Spleen (tissue), 11 donors: Measurements from ENCODE around the gene NSG1. TPM values are rescaled to one million over a fixed set of nuclear protein-coding genes. Genes with fewer than 3 reads are reported as not detected.

Experiments used
- DNase-seq: peaks from one replicate; pipeline ENCODE4 v3.0.0-alpha.2; 2020
- H3K27ac ChIP-seq, 8 donors: fragments of 200-600 bp; sonication (generic) in 7 of 8; 1 replicate in 4 of 8; 2 replicates in 4 of 8; pipeline versions ENCODE4 v1.5.0 to v1.8.0; 2016 to 2021; ENCODE audit warnings: inconsistent platforms in 4 of 8, mild to moderate bottlenecking in 4 of 8, moderate library complexity in 1 of 8
- H3K27me3 ChIP-seq, 7 donors: fragments of 200-600 bp; sonication (generic) in 6 of 7; replicated peaks in 1 of 7; 1 replicate in 4 of 7; 2 replicates in 3 of 7; pipeline versions ENCODE4 v1.5.0 to v1.8.0; 2016 to 2021; ENCODE audit warnings: inconsistent platforms in 3 of 7, mild to moderate bottlenecking in 1 of 7
- H3K36me3 ChIP-seq, 6 donors: fragments of 200-600 bp; sonication (generic) in 5 of 6; 1 replicate in 4 of 6; 2 replicates in 2 of 6; pipeline versions ENCODE4 v1.5.0 to v1.8.0; 2016 to 2021; ENCODE audit warnings: inconsistent platforms in 2 of 6
- H3K4me1 ChIP-seq, 6 donors: fragments of 200-600 bp; sonication (generic) in 5 of 6; 1 replicate in 3 of 6; 2 replicates in 3 of 6; pipeline versions ENCODE4 v1.5.0 to v1.8.0; 2016 to 2021; ENCODE audit warnings: inconsistent platforms in 3 of 6
- H3K4me3 ChIP-seq, 8 donors: fragments of 200-600 bp; sonication (generic) in 7 of 8; 1 replicate in 4 of 8; 2 replicates in 4 of 8; pipeline versions ENCODE4 v1.5.0 to v1.8.0; 2016 to 2021; ENCODE audit warnings: inconsistent platforms in 4 of 8, mild to moderate bottlenecking in 4 of 8, moderate library complexity in 2 of 8
- H3K9me3 ChIP-seq, 8 donors: fragments of 200-600 bp; sonication (generic) in 7 of 8; 1 replicate in 4 of 8; 2 replicates in 4 of 8; pipeline versions ENCODE4 v1.5.0 to v1.8.0; 2016 to 2021; ENCODE audit warnings: inconsistent platforms in 4 of 8
- POLR2A ChIP-seq, 3 donors: fragments of 450-650 bp; IDR thresholded peaks; one replicate each; pipeline ENCODE4 v1.5.1; 2017; ENCODE audit warnings: antibody characterized with exemption in 3 of 3, mild to moderate bottlenecking in 1 of 3
- POLR2AphosphoS5 ChIP-seq, 3 donors: sonication (generic); formaldehyde crosslinking; IDR thresholded peaks; one replicate each; pipeline ENCODE4 v1.5.1; 2017; ENCODE audit warnings: antibody characterized with exemption in 3 of 3
- WGBS, 5 donors: extraction: QIAGEN DNeasy Blood & Tissue Kit in 3 of 5; methylation state at CpG; one replicate each; pipeline versions ENCODE4 v1.1.5 to v1.1.7; 2013 to 2018; 5-methylcytosine and 5-hydroxymethylcytosine counted together
- intact Hi-C: fragments of 100-400 bp; cut with DNase I; formaldehyde crosslinking; loops from one replicate; pipeline ENCODE4 v1.15.0; 2023; ENCODE audit warnings: low total_unique reads
- polyA plus RNA-seq, 3 donors: library from polyadenylated mRNA; stranded (reverse); fragments of 200-250 nt; gene quantifications; one replicate each; pipeline ENCODE4 v1.2.1, GENCODE V29; 2013
- total RNA-seq, 7 donors: library from RNA; depleted of rRNA in 3 of 7; stranded (reverse); fragments of >200 nt in 3 of 7; fragmentation: NEBNext Ultra II Directional in 4 of 7; extraction: Animal tissue kit (Norgen Biotek cat#: 25700) in 4 of 7; gene quantifications; one replicate each; pipeline versions ENCODE4 v1.1.0 to v1.2.1, GENCODE V29; 2016 to 2021
- TF ChIP-seq, protein P1 (sequence below), 11 experiments: fragments of 200-600 bp in 7 of 11; fragments of 450-650 bp in 4 of 11; sonication (generic) in 4 of 11; IDR thresholded peaks in 8 of 11; conservative IDR thresholded peaks in 3 of 11; 1 replicate in 7 of 11; 2 replicates in 4 of 11; pipeline versions ENCODE4 v1.4.0 to v1.8.0; 2016 to 2021; ENCODE audit warnings: antibody characterized with exemption in 11 of 11, inconsistent platforms in 4 of 11, mild to moderate bottlenecking in 1 of 11
- donor health status: healthy with polysubstance abuse.
- donor health status: DM: no; HTN: no; CAD: no; lungs with moderate emphysema.
- donor health status: DM: no; HTN: no; CAD: no.
- donor health status: Bipolar disorder and iron deficiency.
- donor health status: healthy.
- donor health status: DM: no; HTN: no; CAD: no.
- donor health status: DM: yes; HTN: yes; CAD: no.

NSG1 gene
- total and polyA plus RNA-seq, 10 donors = 0.22 to 4.1 (median 1.4) TPM

DNA sequence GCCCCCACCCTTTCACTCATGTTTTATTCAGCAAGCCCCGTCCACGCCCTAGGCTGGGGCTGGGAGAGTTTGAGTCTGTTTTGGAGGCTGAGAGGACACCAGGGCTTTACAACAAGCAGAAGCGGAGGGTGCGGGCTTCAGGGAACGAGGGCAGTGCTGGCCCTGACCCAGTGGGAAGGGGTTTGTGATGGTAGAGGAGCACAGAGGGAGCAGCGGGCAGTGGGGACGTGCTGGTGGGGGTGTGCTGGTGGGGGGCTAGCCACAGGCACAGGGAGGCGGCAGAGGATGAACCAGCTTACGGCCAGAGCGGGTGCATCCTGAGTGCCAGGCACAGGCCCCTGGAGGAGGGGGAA is 26.4 kb downstream of the NSG1 start:
- H3K9me3 ChIP-seq = peaks cover 0 to 5% (median 0%) of the 10 kb centered on the region in 8 donors
- peaks cover 0 to 32% (median 4%) of the 10 kb centered on the region in 6 donors for H3K36me3 ChIP-seq
- intact Hi-C loops = no loop called here
- H3K27ac ChIP-seq = no peak overlapping the region
- peak; percentile 63 for DNase-seq
- peaks cover 0 to 7% (median 0%) of the 10 kb centered on the region in 7 donors for H3K27me3 ChIP-seq
- H3K4me1 ChIP-seq = no peaks in the 10 kb centered on the region
- TF ChIP-seq, protein P1, sequence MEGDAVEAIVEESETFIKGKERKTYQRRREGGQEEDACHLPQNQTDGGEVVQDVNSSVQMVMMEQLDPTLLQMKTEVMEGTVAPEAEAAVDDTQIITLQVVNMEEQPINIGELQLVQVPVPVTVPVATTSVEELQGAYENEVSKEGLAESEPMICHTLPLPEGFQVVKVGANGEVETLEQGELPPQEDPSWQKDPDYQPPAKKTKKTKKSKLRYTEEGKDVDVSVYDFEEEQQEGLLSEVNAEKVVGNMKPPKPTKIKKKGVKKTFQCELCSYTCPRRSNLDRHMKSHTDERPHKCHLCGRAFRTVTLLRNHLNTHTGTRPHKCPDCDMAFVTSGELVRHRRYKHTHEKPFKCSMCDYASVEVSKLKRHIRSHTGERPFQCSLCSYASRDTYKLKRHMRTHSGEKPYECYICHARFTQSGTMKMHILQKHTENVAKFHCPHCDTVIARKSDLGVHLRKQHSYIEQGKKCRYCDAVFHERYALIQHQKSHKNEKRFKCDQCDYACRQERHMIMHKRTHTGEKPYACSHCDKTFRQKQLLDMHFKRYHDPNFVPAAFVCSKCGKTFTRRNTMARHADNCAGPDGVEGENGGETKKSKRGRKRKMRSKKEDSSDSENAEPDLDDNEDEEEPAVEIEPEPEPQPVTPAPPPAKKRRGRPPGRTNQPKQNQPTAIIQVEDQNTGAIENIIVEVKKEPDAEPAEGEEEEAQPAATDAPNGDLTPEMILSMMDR (IDR thresholded peaks at IDR 0.05 in 8 of 11, conservative IDR thresholded peaks at IDR 0.05 in 3 of 11) = no peak
- no peak for TF ChIP-seq POLR2AphosphoS5 (IDR thresholded peaks at IDR 0.05)
- no peak for TF ChIP-seq POLR2A (IDR thresholded peaks at IDR 0.05)
- WGBS, 5 donors = 86 to 89% (median 88%) methylated on average over 10 of the region's 10 CpGs
- H3K4me3 ChIP-seq = no peak overlapping the region

DNA sequence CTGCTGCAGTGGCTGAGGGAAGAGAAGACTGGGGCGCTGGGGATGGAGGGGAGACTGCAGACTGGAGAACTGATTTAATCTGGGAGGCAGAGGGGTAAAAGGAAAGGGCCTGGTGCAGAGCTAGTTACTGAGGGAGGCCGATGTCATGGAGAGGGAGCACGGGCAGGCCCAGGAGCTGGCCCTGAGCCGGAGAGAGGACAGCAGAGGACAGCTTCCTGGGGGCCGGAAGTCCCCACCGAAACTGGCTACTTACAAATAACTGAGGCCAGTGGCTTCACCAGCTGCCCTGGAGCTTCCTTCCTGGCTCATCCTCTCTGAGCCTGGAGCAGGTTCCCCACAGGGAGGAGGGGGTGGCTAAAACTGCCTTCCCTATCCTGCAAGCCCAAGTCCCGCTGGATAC is 26.9 kb downstream of the NSG1 start:
- DNase-seq = peak; percentile 44
- intact Hi-C loops = no loop called here
- Histone ChIP-seq H3K36me3 (peaks cover 0 to 36% (median 8%) of the 10 kb centered on the region in 6 donors), H3K27ac (no peak overlapping the region), H3K4me1 (no peaks in the 10 kb centered on the region), H3K9me3 (peaks cover 0 to 5% (median 0%) of the 10 kb centered on the region in 8 donors), H3K27me3 (peaks cover 0 to 3% (median 0%) of the 10 kb centered on the region in 7 donors), H3K4me3 (no peak overlapping the region)
- 71 to 87% (median 83%) methylated on average over 6 to 7 of the region's 7 CpGs for WGBS, 5 donors
- TF ChIP-seq, protein P1 (IDR thresholded peaks at IDR 0.05 in 8 of 11, conservative IDR thresholded peaks at IDR 0.05 in 3 of 11) = no peak
- TF ChIP-seq POLR2A (IDR thresholded peaks at IDR 0.05) = no peak
- TF ChIP-seq POLR2AphosphoS5 (IDR thresholded peaks at IDR 0.05) = no peak

DNA sequence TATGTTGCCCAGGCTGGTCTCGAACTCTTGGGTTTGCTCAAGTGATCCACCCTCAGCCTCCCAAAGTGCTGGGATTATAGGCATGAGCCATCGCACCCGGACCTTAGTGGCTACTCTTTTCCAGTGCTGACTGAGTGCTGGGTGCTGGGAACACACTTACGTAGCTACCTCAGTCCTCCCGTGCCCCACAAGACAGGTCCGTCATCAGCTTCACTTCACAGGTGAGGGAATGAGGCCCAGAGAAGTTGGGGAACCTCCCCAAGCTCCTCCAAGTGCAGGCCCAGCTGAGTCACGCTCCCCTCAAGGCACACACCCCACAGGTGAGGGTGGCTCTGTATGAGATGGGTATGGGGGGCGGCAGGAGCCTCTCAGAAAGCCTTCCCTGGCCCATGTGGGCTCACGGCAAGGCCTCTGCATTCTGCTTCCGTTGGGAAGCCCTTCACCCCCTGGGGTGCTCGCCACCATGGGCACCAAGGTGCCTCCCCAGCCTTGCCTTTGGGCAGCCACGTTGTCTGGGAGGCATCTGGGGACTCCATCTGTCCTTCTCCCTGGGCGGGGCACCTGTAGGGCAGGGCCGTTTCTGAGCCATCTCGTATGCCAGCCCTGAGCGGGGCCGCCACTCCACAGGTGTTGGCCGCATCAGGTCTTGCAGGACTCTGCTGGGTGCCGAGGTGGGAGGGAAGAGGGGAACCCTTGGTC is 28.4 kb downstream of the NSG1 start:
- DNase-seq = peak; percentile 56
- Histone ChIP-seq H3K27me3 (no peaks in the 10 kb centered on the region), H3K9me3 (peaks cover 0 to 5% (median 0%) of the 10 kb centered on the region in 8 donors), H3K27ac (no peak overlapping the region), H3K36me3 (peaks cover 3 to 51% (median 23%) of the 10 kb centered on the region in 6 donors), H3K4me3 (no peak overlapping the region), H3K4me1 (peaks cover 0 to 6% (median 0%) of the 10 kb centered on the region in 6 donors)
- TF ChIP-seq POLR2AphosphoS5 (IDR thresholded peaks at IDR 0.05) (peak in 1 of 3 donors; percentile 11), POLR2A (IDR thresholded peaks at IDR 0.05) (no peak)
- TF ChIP-seq, protein P1 (IDR thresholded peaks at IDR 0.05 in 8 of 11, conservative IDR thresholded peaks at IDR 0.05 in 3 of 11) = no peak
- WGBS, 5 donors = 94 to 98% (median 96%) methylated on average over 15 to 19 of the region's 19 CpGs
- intact Hi-C loops = no loop called here
